Measurements from ENCODE around the gene TRPM5.

Gene TRPM5

DNA sequence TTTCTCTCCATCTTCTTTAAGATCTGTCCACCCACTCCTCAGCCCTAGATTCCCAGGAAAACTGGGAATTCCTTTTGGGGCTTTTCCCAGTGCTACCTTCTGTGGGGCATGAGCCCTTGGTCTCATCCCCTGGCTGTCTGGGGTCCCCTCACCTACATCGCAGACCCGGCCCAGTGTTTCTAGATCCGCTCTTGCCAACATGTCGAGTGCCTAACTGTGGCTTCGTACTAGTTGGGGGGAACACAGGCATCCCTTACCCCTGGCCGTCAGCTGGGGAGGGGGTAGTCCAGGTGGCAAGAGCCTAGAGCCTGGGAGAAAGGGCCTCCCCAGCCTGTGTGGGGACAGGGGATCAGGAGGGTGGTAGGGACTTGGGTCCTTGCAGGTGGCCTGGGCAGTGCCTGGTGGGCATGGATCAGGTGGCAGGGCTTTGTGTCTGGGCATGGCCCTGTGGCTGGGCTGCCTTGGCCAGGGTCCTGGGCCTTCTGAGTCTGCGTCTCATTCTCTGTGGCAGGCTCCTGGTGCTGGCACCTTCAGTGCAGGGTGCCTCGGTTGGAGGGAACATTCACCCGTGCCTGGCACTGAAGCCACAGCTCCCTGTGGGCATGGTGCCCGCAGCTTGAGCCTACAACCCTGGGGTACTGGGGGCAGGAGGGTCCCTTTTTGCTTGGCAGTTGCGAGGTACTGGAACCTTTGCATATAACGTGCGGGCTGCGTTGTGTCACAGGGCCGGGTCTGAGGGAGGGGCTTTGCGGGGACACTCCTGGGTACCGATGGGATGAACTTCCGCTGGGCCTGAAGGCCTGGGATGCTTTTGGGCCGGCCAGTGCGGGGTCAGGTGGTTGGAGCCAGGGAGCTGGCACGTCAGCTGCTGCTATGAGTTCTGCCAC, 4.6 kb upstream of the TRPM5 start:
- Histone ChIP-seq H3K27me3 (ENCODE audit: low read length) (no peaks in the 10 kb centered on the region), H4K20me1 (ENCODE audit: low read depth, low read length) (no peaks in the 10 kb centered on the region), H3K4me2 (ENCODE audit: low read depth, low read length, poor library complexity, severe bottlenecking) (no peak overlapping the region), H2AFZ (ENCODE audit: low read depth, low read length, severe bottlenecking) (no peak overlapping the region), H3K9me3 (ENCODE audit: insufficient read depth, low read length) (no peaks in the 10 kb centered on the region), H3K27ac (ENCODE audit: low read depth, low read length) (no peak overlapping the region), H3K79me2 (ENCODE audit: insufficient read depth, low read length) (no peaks in the 10 kb centered on the region), H3K36me3 (ENCODE audit: low read length) (no peaks in the 10 kb centered on the region), H3K4me3 (ENCODE audit: insufficient read depth, low read length, poor library complexity, severe bottlenecking) (no peak overlapping the region), H3F3A (ENCODE audit: insufficient read depth) (no peaks in the 10 kb centered on the region), H3K9ac (ENCODE audit: low read length) (no peak overlapping the region), H3K9me2 (replicated peaks; ENCODE audit: insufficient read depth, low read length) (no peaks in the 10 kb centered on the region)
- no peak for TF ChIP-seq EZH2phosphoT487 (conservative IDR thresholded peaks at IDR 0.05; ENCODE audit: low read length)

DNA sequence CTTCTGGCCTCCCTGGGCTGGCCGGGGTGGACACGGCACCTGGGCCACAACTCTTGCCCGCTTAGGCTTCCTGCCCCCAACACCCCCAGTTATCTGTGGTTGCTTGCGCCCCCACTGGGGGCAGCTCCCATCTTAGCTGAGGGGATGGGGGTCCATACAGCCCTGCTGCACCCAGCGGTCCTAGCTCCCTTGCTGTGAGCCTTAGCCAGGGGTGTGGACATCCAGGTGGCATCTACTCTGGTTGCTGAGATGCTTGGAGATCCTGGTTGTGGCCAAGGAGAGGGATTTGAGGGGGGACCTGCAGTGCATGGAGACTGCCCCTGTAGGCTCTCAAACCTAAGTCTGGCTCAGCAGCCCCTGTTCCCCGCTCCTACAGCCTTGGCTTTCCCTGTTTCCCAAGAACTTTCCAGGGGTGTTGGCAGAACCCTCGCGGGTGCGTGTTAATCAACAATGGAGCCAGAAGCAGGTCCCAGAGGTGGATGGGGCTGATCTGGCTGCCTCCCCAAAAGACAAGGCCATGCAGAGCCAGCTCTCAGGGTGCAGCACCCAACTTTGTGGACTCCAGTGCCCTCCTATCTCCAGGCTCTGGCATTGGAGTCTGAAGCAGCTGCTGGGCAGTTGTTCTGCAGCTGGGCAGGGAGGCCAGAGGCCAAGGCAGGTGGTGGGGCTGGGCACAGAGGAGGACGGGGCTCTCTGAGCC, 3.8 kb upstream of the TRPM5 start:
- no peak overlapping the region for H3K27ac ChIP-seq (ENCODE audit: low read depth, low read length)
- H3K27me3 ChIP-seq (ENCODE audit: low read length) = no peaks in the 10 kb centered on the region
- H3K79me2 ChIP-seq (ENCODE audit: insufficient read depth, low read length) = no peaks in the 10 kb centered on the region
- TF ChIP-seq EZH2phosphoT487 (conservative IDR thresholded peaks at IDR 0.05; ENCODE audit: low read length) = no peak
- TF ChIP-seq, protein P1, sequence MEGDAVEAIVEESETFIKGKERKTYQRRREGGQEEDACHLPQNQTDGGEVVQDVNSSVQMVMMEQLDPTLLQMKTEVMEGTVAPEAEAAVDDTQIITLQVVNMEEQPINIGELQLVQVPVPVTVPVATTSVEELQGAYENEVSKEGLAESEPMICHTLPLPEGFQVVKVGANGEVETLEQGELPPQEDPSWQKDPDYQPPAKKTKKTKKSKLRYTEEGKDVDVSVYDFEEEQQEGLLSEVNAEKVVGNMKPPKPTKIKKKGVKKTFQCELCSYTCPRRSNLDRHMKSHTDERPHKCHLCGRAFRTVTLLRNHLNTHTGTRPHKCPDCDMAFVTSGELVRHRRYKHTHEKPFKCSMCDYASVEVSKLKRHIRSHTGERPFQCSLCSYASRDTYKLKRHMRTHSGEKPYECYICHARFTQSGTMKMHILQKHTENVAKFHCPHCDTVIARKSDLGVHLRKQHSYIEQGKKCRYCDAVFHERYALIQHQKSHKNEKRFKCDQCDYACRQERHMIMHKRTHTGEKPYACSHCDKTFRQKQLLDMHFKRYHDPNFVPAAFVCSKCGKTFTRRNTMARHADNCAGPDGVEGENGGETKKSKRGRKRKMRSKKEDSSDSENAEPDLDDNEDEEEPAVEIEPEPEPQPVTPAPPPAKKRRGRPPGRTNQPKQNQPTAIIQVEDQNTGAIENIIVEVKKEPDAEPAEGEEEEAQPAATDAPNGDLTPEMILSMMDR (IDR thresholded peaks at IDR 0.05; ENCODE audit: insufficient read depth, low read length, poor library complexity, severe bottlenecking) = no peak
- H3K4me3 ChIP-seq (ENCODE audit: insufficient read depth, low read length, poor library complexity, severe bottlenecking) = no peak overlapping the region
- no peaks in the 10 kb centered on the region for H3F3A ChIP-seq (ENCODE audit: insufficient read depth)
- no peaks in the 10 kb centered on the region for H4K20me1 ChIP-seq (ENCODE audit: low read depth, low read length)
- no peak overlapping the region for H2AFZ ChIP-seq (ENCODE audit: low read depth, low read length, severe bottlenecking)
- H3K36me3 ChIP-seq (ENCODE audit: low read length) = no peaks in the 10 kb centered on the region
- H3K9me3 ChIP-seq (ENCODE audit: insufficient read depth, low read length) = no peaks in the 10 kb centered on the region
- H3K9me2 ChIP-seq (replicated peaks; ENCODE audit: insufficient read depth, low read length) = no peaks in the 10 kb centered on the region
- no peak overlapping the region for H3K9ac ChIP-seq (ENCODE audit: low read length)
- no peak overlapping the region for H3K4me2 ChIP-seq (ENCODE audit: low read depth, low read length, poor library complexity, severe bottlenecking)

DNA sequence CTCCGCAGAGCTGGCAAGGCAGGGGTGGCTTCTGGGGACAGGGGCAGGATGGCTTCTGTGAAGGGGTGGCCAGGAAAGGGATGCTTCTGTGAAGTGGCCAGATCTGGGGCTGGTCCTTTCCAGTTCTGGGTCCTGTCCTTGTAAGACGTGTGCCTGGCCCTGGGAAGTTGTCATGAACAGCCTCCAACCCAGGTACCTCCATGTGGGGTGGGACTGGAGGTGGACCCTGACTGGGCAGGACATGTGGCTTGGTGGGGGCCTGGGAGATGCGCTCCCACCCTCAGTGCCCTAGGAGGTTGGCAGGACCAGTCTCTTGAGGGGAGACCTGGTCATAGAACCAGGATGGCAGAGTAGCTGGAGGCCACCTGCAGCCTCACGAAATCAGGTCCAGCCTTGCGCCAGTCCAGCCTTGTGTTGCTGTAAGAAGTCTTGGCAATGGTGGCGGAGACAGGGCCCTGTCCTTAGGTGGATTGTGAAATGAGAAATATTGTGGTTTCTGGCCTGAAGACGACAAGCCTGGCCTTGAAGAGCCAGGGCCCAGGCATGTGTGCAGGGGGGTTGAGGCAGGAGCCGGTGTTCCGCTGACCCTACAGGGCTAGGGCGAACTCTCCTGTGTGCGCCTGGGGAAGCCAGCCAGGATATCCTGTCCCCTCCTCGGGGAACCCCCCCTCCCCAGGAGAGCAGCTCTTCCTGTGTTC, 3.1 kb upstream of the TRPM5 start:
- Histone ChIP-seq H3K9me3 (ENCODE audit: insufficient read depth, low read length) (no peaks in the 10 kb centered on the region), H3K9me2 (replicated peaks; ENCODE audit: insufficient read depth, low read length) (no peaks in the 10 kb centered on the region), H3F3A (ENCODE audit: insufficient read depth) (no peaks in the 10 kb centered on the region), H3K4me2 (ENCODE audit: low read depth, low read length, poor library complexity, severe bottlenecking) (peak overlapping the region; percentile 48), H3K79me2 (ENCODE audit: insufficient read depth, low read length) (no peaks in the 10 kb centered on the region), H2AFZ (ENCODE audit: low read depth, low read length, severe bottlenecking) (peak overlapping the region; percentile 57), H3K36me3 (ENCODE audit: low read length) (no peaks in the 10 kb centered on the region), H3K9ac (ENCODE audit: low read length) (peak overlapping the region; percentile 39), H3K4me3 (ENCODE audit: insufficient read depth, low read length, poor library complexity, severe bottlenecking) (peak overlapping the region; percentile 21), H3K27me3 (ENCODE audit: low read length) (no peaks in the 10 kb centered on the region), H3K27ac (ENCODE audit: low read depth, low read length) (peak overlapping the region; percentile 30; the same call in 1 of the 2 replicates), H4K20me1 (ENCODE audit: low read depth, low read length) (no peaks in the 10 kb centered on the region)
- TF ChIP-seq EZH2phosphoT487 (conservative IDR thresholded peaks at IDR 0.05; ENCODE audit: low read length) = no peak
- TF ChIP-seq, protein P1 (IDR thresholded peaks at IDR 0.05; ENCODE audit: insufficient read depth, low read length, poor library complexity, severe bottlenecking) = no peak

All from SU-DHL-6 (cell line).